Measurements from ENCODE around the gene ARPC4.

Gene ARPC4

GRCh38 chr3:9781551-9781950 lies 11.3 kb upstream of the ARPC4 start:
- peaks cover 57 to 71% (median 64%) of the 10 kb centered on the region in 10 experiments for H3K4me1 ChIP-seq
- H3K9me3 ChIP-seq (replicated peaks in 1 of 11) = no peaks in the 10 kb centered on the region
- H3K4me2 ChIP-seq = peak overlapping the region; percentile 75 to 95 (median 90)
- H3K27ac ChIP-seq = peak overlapping the region in 8 of 11 experiments; percentile 12 to 94 (median 36); a peak in 11 of 22 replicates
- H4K20me1 ChIP-seq = peaks cover 0 to 16% (median 0%) of the 10 kb centered on the region in 11 experiments; a peak in 6 of 22 replicates
- peak overlapping the region; percentile 20 to 80 (median 68); a peak in 19 of 22 replicates for H3K9ac ChIP-seq
- peaks cover 6 to 45% (median 21%) of the 10 kb centered on the region in 11 experiments; a peak in 16 of 22 replicates for H3K36me3 ChIP-seq
- TF ChIP-seq Cebpa-rat (IDR thresholded peaks at IDR 0.05) = no peak
- H3K27me3 ChIP-seq = peaks cover 0 to 22% (median 0%) of the 10 kb centered on the region in 11 experiments; a peak in 2 of 22 replicates
- H3K4me3 ChIP-seq = peak overlapping the region in 2 of 10 experiments; percentile 26 to 29; a peak in 1 of 20 replicates

DNA sequence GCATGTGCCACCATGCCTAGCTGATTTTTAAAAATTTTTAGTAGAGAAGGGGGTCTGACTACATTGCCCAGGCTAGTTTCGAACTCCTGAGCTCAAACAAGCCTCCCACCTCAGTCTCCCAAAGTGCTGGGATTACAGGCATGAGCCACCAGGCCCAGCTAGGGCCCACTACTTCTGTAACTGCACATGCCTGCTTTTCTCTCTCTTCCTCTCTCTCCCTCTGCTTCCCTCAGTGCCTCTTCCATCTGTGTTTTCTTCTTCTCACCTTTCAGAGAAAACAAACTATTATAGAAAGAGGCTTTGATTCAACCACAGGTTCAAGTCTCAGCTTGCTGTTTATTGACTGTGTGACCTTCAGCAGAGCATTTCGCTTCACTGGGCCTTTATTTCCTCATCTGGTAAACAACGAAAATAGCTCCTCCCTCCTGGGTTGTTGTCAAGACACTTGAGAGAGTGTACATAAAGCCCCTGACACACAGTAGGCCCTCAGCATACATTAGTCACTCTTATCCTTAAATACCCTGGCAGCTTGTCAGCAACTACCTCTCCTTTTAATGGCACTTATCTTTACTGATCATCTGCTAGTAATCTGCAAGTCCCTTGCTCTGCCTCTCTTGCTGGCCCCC lies 10.8 kb upstream of the ARPC4 start:
- H4K20me1 ChIP-seq = peaks cover 0 to 16% (median 0%) of the 10 kb centered on the region in 11 experiments; a peak in 6 of 22 replicates
- peak overlapping the region in 9 of 11 experiments; percentile 0 to 84 (median 26); a peak in 11 of 22 replicates for H3K27ac ChIP-seq
- H3K4me2 ChIP-seq = peak overlapping the region; percentile 75 to 95 (median 90)
- no peaks in the 10 kb centered on the region for H3K9me3 ChIP-seq (replicated peaks in 1 of 11)
- H3K36me3 ChIP-seq = peaks cover 8 to 50% (median 24%) of the 10 kb centered on the region in 11 experiments; a peak in 16 of 22 replicates
- peak overlapping the region; percentile 20 to 80 (median 68); a peak in 18 of 22 replicates for H3K9ac ChIP-seq
- peak overlapping the region in 1 of 10 experiments; percentile 26; a peak in 1 of 20 replicates for H3K4me3 ChIP-seq
- H3K27me3 ChIP-seq = peaks cover 0 to 16% (median 0%) of the 10 kb centered on the region in 11 experiments; a peak in 1 of 22 replicates
- peaks cover 57 to 69% (median 60%) of the 10 kb centered on the region in 10 experiments for H3K4me1 ChIP-seq
- no peak for TF ChIP-seq Cebpa-rat (IDR thresholded peaks at IDR 0.05)

DNA sequence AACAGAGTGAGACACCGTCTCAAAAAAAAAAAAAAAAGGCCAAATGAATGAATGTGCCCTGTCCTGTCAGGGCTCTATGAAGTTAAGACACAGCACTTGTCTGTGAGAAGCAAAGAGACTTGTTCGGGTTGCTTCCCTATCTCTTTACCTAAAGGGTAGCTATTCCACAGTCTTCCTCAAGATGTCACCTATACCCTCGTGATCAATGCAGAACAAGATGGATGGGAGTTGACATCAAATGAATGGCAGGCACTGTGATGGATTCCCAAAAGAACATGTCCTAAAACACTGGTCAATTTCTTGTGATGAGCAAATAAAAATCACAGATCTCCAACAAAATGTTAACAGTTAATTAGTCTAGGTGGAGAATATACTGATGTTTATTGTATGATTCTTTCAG lies 10.1 kb upstream of the ARPC4 start:
- Histone ChIP-seq H3K27ac (0 out of 22 replicates have a peak overlapping the region, but pooled peaks of 2 of the 11 experiments have one; percentile 12 to 26), H3K4me1 (peaks cover 50 to 65% (median 53%) of the 10 kb centered on the region in 10 experiments), H3K36me3 (peaks cover 8 to 57% (median 27%) of the 10 kb centered on the region in 11 experiments; a peak in 17 of 22 replicates), H3K4me3 (no peak overlapping the region), H4K20me1 (peaks cover 0 to 16% (median 0%) of the 10 kb centered on the region in 11 experiments; a peak in 5 of 22 replicates), H3K27me3 (peaks cover 0 to 11% (median 0%) of the 10 kb centered on the region in 11 experiments; a peak in 1 of 22 replicates), H3K9ac (peak overlapping the region in 5 of 11 experiments; percentile 6 to 79 (median 68); a peak in 6 of 22 replicates), H3K4me2 (peak overlapping the region; percentile 75 to 95 (median 90)), H3K9me3 (replicated peaks in 1 of 11) (no peaks in the 10 kb centered on the region)
- TF ChIP-seq Cebpa-rat (IDR thresholded peaks at IDR 0.05) = no peak

GRCh38 chr3:9783954-9784353 lies 8.9 kb upstream of the ARPC4 start:
- Histone ChIP-seq H3K36me3 (peaks cover 9 to 66% (median 28%) of the 10 kb centered on the region in 11 experiments; a peak in 17 of 22 replicates), H3K9ac (0 out of 22 replicates have a peak overlapping the region, but pooled peaks of 1 of the 11 experiments have one; percentile 19), H3K4me2 (no peak overlapping the region)

DNA sequence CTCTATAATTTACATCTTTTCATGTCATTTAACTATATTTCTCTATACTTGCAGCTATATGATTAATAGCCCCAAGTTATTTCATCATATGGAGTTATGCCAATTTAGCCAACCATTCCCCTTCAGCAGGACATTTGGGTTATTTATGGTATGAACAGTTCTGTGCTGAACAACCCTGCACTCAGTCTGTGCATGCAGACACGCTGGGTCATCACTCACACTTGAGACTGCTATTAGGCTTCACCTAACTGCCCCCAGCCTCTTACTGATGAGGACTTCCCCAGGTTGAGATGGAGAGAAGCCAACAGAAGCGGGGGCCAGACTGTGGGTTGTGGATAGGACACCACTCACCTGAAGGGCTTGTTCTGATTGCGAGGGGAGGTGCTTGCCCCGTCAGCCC lies 7.9 kb upstream of the ARPC4 start:
- Histone ChIP-seq H3K27ac (no peak overlapping the region), H4K20me1 (no peaks in the 10 kb centered on the region), H3K4me3 (no peak overlapping the region), H3K36me3 (peaks cover 17 to 76% (median 37%) of the 10 kb centered on the region in 11 experiments; a peak in 19 of 22 replicates), H3K4me1 (peaks cover 29 to 44% (median 31%) of the 10 kb centered on the region in 10 experiments), H3K4me2 (no peak overlapping the region), H3K27me3 (no peaks in the 10 kb centered on the region), H3K9ac (no peak overlapping the region), H3K9me3 (replicated peaks in 1 of 11) (no peaks in the 10 kb centered on the region)
- no peak for TF ChIP-seq Cebpa-rat (IDR thresholded peaks at IDR 0.05)

More at GRCh38 chr3:9783954-9784353, 8.9 kb upstream of the ARPC4 start:
- Histone ChIP-seq H3K4me3 (no peak overlapping the region), H3K9me3 (replicated peaks in 1 of 11) (no peaks in the 10 kb centered on the region), H3K27ac (no peak overlapping the region), H3K4me1 (peaks cover 38 to 54% (median 41%) of the 10 kb centered on the region in 10 experiments), H4K20me1 (peaks cover 0 to 8% (median 0%) of the 10 kb centered on the region in 11 experiments; a peak in 4 of 22 replicates), H3K27me3 (no peaks in the 10 kb centered on the region)
- TF ChIP-seq Cebpa-rat (IDR thresholded peaks at IDR 0.05) = no peak

GRCh38 chr3:9785602-9786001 lies 7.3 kb upstream of the ARPC4 start:
- H3K9ac ChIP-seq = peak overlapping the region in 1 of 11 experiments; percentile 24; a peak in 2 of 22 replicates
- H3K4me2 ChIP-seq = no peak overlapping the region; a peak in 1 of 22 replicates
- peaks cover 17 to 79% (median 38%) of the 10 kb centered on the region in 11 experiments; a peak in 19 of 22 replicates for H3K36me3 ChIP-seq
- H3K4me3 ChIP-seq = no peak overlapping the region
- H3K27ac ChIP-seq = no peak overlapping the region
- H3K27me3 ChIP-seq = no peaks in the 10 kb centered on the region
- no peaks in the 10 kb centered on the region for H4K20me1 ChIP-seq
- H3K9me3 ChIP-seq (replicated peaks in 1 of 11) = no peaks in the 10 kb centered on the region
- peaks cover 23 to 37% (median 29%) of the 10 kb centered on the region in 10 experiments for H3K4me1 ChIP-seq
- no peak for TF ChIP-seq Cebpa-rat (IDR thresholded peaks at IDR 0.05)

DNA sequence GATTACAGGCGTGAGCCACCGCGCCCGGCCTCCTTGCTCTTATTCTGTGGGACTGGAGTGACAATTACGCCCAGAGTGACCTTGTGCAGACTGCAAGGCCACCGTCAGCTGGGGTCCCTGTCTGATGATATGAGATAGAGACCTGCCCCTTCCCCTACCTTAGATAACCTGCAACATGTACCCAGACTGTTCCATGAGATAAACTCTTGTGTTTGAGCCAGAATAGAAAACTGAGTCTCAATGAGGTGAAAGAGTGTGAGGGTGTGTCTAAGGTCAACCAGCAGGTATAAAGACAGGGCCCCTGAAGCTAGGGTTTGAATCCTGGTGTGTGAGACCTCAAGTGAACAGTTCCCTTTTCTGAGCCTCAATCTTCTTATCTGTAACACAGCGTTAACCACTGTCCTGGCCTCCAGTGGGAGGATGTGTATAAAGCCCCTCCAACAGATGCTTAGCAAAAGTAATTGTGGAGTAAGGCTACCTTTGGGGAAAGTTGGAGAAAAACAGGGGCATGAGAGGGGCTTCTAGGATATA lies 6.6 kb upstream of the ARPC4 start:
- H3K27ac ChIP-seq = no peak overlapping the region
- H3K9me3 ChIP-seq (replicated peaks in 1 of 11) = no peaks in the 10 kb centered on the region
- TF ChIP-seq Cebpa-rat (IDR thresholded peaks at IDR 0.05) = no peak
- no peaks in the 10 kb centered on the region for H4K20me1 ChIP-seq
- H3K4me1 ChIP-seq = peaks cover 22 to 36% (median 29%) of the 10 kb centered on the region in 10 experiments
- H3K4me2 ChIP-seq = no peak overlapping the region
- peaks cover 17 to 85% (median 39%) of the 10 kb centered on the region in 11 experiments; a peak in 19 of 22 replicates for H3K36me3 ChIP-seq
- no peaks in the 10 kb centered on the region for H3K27me3 ChIP-seq
- H3K4me3 ChIP-seq = no peak overlapping the region
- H3K9ac ChIP-seq = no peak overlapping the region

GRCh38 chr3:9786825-9787669 lies 5.8 kb upstream of the ARPC4 start:
- Histone ChIP-seq H3K27ac (no peak overlapping the region), H3K9ac (0 out of 22 replicates have a peak overlapping the region, but pooled peaks of 1 of the 11 experiments have one; percentile 16), H4K20me1 (no peaks in the 10 kb centered on the region), H3K4me3 (no peak overlapping the region), H3K36me3 (peaks cover 17 to 78% (median 39%) of the 10 kb centered on the region in 11 experiments; a peak in 19 of 22 replicates), H3K4me1 (peaks cover 22 to 36% (median 29%) of the 10 kb centered on the region in 10 experiments), H3K4me2 (no peak overlapping the region), H3K9me3 (replicated peaks in 1 of 11) (no peaks in the 10 kb centered on the region), H3K27me3 (no peaks in the 10 kb centered on the region)
- no peak for TF ChIP-seq Cebpa-rat (IDR thresholded peaks at IDR 0.05)

Data from BLaER1 treated with 17β-estradiol and CSF1 and Interleukin-3, amounts not matched to agents 10 nM and 100 nM (cell line).